T-helper 1 cell treated with Interleukin-12 subunit alpha and Interleukin-12 subunit beta and Interleukin-4 antibody, amounts not matched to agents 30 ng/mL and 1 ng/mL, for 36 hours (primary cell): ENCODE measurements around the gene CIT. TPM values are rescaled to one million over a fixed set of nuclear protein-coding genes. Genes with fewer than 3 reads are reported as not detected.

ENCODE experiments used
- intact Hi-C: fragments of 100-400 bp; cut with micrococcal nuclease; formaldehyde crosslinking; loops from one replicate; pipeline ENCODE4 v1.15.1; 2024
- total RNA-seq: library from RNA; stranded (reverse); gene quantifications from 2 replicates; pipeline ENCODE4 v1.2.3, GENCODE V29; 2022

Gene CIT
- total RNA-seq, 1 donor from 2014 or later, result 54.2 TPM

GRCh38 chr12:119681728-119682638, 195.1 kb downstream of the CIT start:
- intact Hi-C loops, result loop anchor here (1.0 to 5.0 kb wide), 3 partner anchors 9 to 220 kb away; partner anchors contain the start of gene PRKAB1

GRCh38 chr12:119681111-119681510, 196.0 kb downstream of the CIT start:
- intact Hi-C loops, result loop anchor here (5.0 kb wide), 1 partner anchor 221 kb away; no protein-coding TSS in a partner anchor

DNA sequence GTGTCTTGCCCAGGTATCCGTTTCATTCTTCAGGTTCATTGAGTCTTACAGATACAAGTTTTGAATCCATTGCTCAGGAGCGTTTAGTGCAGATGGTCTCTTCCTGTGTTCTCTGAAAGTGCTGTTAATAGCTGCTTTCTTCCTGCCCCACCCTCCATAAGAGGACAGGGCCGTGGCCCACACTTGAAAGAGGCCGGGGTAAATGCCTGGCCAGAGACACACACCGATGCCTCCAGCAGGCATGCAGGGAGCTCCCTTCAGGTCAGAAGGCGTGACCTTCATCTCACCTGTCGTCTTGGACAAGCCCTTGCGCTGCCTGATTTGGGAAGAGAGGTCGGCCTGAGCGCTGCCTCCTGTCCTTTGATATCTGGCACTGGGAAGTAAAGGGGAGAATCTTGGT, 197.6 kb downstream of the CIT start:
- intact Hi-C loops, result no loop called here

- intact Hi-C loops, result no loop called here
Measured at GRCh38 chr12:119679081-119679480, 198.0 kb downstream of the CIT start.

GRCh38 chr12:119678459-119678858, 198.7 kb downstream of the CIT start:
- intact Hi-C loops, result no loop called here

DNA sequence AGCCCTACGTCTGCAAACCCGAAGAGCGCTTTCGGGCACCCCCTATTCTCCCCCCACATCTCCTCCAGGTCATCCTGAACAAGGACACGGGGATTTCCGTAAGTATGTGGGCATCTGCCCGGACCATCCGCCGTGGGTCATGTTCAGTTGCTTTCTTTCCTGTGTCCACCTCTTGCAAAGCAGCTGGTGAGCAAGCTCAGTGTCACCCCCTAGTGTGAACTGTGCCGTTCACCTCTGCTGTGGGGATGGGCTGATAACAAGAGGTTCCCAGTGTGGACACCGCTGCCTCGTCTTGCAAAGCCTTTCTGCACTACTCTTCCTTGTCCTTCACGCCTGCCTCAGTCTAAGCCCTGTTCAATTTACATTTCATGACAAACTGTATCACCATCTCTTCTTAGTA, 200.5 kb downstream of the CIT start:
- intact Hi-C loops, result no loop called here

GRCh38 chr12:119676022-119676421, 201.1 kb downstream of the CIT start:
- intact Hi-C loops, result no loop called here

DNA sequence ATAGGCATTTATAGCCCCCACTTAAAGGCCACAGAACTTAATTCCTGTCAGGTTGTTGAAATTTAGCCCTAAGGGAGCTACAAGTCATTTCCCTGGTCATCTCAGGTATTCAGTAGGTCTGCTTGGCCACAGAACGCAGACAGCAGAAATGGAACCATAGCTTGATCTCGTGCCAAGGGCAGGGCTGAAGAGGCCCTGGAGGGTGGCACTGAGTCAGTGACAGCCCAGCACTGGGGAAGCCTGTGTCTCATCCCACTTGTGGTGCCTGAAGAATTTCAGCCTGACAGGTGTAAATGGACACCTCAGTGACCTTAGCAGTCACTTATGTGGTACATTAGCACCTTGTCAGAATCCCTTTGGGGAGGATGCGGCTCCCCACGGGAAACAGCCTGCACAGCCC, 202.6 kb downstream of the CIT start:
- intact Hi-C loops, result no loop called here

GRCh38 chr12:119673634-119674033, 203.5 kb downstream of the CIT start:
- intact Hi-C loops, result loop anchor here (1.0 kb wide), 1 partner anchor 9 kb away; no protein-coding TSS in a partner anchor

DNA sequence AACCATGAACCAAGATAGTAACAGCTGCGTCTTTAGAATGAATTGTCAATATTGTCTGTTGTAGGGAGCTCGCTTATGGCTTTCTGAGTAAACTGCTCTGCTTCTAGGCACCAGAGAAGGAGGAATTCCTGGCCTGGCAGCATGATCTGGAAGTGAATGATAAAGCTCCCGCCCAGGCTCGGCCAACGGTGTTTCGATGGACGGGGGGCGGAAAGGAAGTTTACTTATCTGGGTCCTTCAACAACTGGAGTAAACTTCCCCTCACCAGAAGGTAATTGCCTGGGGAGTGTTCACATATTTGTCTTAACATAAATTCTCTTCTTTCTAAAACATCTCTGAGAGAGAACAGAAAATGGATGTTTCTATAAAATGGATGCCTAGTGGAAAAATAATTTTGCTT, 204.9 kb downstream of the CIT start:
- intact Hi-C loops, result no loop called here

DNA sequence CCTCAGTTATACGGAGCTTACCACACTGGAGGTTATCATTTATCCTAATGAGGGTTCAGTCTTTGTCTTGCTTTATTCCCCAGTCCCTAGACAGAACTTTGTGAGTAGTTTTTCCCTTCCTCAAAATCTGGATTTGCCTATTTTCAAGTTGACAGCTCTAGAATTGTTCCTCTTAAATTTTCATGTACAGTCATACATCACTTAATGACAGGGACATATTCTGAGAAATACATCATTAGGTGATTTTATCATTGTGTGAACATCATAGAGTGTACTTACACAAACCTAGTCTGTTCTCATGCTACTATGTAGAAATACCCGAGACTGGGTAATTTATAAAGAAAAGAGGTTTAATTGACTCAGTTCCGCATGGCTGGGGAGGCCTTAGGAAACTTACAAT, 206.1 kb downstream of the CIT start:
- intact Hi-C loops, result no loop called here

DNA sequence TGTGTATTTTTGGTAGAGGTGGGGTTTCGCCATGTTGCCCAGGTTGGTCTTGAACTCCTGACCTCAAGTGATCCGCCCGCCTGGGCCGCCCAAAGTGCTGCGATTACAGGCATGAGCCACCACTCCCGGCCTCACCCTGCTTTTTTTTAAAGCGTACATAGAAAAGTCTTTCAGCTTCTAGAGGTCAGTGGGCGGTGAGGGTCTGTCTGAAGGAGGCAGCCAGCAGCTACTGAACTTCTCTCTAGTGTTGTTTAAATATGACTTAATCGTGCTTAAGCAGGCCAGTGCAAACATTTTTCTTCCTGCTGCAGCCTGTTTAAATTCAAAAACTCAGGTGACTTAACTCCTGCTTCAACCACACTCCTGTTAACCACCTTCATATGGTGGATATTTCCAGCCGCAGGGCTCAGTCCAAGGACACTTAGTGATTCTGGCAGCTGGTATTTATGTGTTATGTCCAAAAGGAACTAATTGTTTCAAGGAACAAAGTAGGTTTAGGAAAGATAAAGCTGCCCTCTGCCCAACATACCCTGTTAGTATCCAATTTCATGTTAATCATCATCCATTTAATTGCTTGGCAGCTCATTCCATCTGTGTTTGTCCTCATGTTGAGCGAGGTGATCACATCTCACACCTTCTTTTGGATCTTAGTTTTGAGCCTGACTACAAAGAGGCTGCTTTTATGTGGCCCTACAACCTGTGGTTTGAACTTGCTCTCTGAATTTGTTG, 207.2 kb downstream of the CIT start:
- intact Hi-C loops, result loop anchor here (2.0 to 5.0 kb wide), 5 partner anchors 13 to 1017 kb away; partner anchors contain the start of genes MLEC and RPLP0

DNA sequence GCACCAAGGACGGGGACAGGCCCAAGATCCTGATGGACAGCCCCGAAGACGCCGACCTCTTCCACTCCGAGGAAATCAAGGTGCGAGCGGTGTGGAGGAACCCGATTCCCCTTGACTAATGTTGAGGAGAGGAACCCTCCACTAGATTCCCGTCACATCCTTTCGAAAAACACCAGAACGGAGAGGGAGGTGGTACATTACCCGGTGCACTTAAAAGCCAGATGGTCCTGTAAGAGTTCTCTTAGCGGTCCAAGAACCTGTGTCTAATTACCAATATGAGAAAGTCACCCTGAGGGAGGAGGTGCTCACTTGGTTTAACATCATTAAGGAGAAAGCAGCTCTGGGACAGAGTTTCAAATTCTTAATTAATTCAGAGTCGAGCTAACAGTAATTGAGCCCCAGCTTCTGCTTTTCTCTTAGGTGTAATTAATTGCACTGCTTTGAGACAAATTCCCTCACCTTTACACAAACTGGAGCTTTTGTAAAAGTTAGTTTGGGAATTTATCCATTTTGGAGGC, 208.7 kb downstream of the CIT start:
- intact Hi-C loops, result loop anchor here (2.0 to 5.0 kb wide), 5 partner anchors 14 to 1019 kb away; partner anchors contain the start of genes MLEC and RPLP0

DNA sequence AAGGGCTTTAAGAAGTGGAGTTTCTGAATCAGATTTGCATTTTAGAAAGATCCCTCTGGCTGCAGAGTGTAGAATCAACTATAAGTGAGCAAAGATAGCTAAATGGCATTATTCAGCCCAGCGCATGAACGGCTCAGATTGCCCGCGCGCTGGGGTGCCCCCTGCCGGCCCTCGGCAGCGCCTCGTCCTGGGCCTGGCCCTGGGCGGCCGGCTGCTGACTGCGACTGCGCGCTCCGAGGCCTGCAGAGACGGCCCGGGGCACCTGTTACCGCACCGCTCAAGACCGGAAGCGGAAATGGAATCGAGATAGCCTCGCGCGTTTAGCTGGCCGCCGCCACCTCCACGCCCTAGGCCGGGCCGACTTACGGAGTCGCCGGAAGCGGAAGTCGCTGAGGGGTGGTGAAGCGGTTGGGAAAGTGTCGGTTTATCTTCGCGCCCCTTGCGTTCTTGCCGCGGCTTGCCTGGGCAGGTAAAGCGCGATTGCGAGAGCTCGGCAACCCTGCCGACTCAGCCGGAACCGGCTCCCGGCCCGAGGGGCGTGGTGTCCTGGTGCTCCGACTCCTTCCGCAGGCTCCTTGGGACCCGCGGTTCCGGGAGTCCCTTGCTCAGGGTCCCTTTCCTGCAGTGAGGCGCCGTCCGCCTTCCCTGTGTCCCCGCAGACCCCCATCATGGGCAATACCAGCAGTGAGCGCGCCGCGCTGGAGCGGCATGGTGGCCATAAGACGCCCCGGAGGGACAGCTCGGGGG, 209.4 kb downstream of the CIT start, which contains the start of gene PRKAB1:
PRKAB1 (plus strand) TSS at position 557 of the 747 bp plus-strand sequence; CDS start at position 669, 112 bp downstream.
- intact Hi-C loops, result loop anchor here (1.0 to 5.0 kb wide), 13 partner anchors 8 to 1607 kb away; partner anchors contain the start of genes CIT, MLEC, RAB35 and RPLP0

- intact Hi-C loops, result loop anchor here (1.0 to 5.0 kb wide), 12 partner anchors 8 to 1606 kb away; partner anchors contain the start of genes CIT, MLEC, RAB35 and RPLP0
Measured at GRCh38 chr12:119666900-119667576, 210.1 kb downstream of the CIT start.

- intact Hi-C loops, result loop anchor here (2.0 to 5.0 kb wide), 7 partner anchors 210 to 1606 kb away; partner anchors contain the start of genes CIT, MLEC, RPLP0 and SUDS3
Measured at GRCh38 chr12:119666226-119666795, 210.8 kb downstream of the CIT start.

DNA sequence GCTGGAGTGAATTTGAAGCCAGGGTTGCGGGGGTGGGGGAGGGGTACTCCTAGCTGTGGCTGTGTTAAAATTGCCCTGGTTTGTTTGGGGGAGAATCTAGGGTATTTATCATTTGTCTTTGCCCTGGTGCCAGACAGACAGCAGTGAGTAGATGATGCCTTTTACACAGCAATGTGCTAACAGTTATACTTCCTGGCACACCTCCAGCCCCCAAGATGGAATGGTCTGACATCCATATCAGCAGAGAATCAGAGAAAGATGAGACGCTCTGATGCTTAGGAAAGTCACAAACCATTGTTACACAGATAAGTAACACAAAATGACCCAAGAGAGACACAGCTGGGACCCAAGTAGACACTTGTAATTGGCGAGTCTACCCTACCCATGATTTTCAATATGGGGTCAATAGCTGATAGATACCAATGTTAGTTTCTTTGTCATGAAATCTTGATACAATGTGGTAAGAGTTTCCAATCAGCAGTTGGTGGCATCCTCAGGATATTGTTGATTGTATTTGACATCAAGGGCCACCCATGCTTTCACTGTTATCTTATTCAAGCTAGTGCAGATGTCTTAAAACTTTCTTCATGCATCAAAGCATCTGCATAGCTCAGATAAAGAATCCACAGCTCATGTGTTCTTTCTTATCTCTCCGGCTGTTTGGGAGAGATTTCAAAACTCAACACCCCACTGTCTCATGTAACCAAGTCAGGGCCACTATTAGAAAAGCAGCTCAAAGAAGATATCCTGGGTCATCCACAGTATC, 211.8 kb downstream of the CIT start:
- intact Hi-C loops, result loop anchor here (5.0 kb wide), 4 partner anchors 237 to 1022 kb away; partner anchors contain the start of genes MLEC and RPLP0

GRCh38 chr12:119664642-119665041, 212.5 kb downstream of the CIT start:
- intact Hi-C loops, result loop anchor here (5.0 kb wide), 4 partner anchors 238 to 1023 kb away; partner anchors contain the start of genes MLEC and RPLP0

DNA sequence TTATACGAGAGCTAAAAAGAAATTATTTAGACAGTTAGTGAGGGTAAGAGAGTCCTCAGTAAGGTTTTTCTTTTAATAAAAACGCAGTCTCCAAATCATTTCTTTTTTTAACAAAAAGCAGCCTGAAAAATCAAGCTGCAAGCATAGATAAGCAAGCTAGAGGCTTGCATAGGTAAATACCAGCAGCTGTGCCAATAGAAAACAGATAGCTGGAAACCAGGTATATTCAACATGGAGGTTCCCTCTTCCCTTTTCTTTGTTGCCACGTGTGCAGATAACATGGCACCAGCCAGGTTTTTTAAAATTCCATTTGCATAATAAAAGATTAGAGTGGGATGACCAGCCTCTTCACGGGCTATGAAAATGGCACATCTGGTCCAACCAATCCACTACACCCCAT, 215.2 kb downstream of the CIT start:
- intact Hi-C loops, result no loop called here
